ENCODE measurements around the gene GALNT14. TPM values are rescaled to one million over a fixed set of nuclear protein-coding genes. Genes with fewer than 3 reads are reported as not detected.

The GALNT14 gene
- total RNA-seq, 1 donor = 0.72 TPM

- H3K4me3 ChIP-seq (ENCODE audit: low read depth, low read length) = no peak overlapping the region
- DNase-seq (ENCODE audit: low read depth) = no peak
- TF ChIP-seq CTCF (IDR thresholded peaks at IDR 0.05; ENCODE audit: insufficient read depth, low read length) = no peak
Observed at GRCh38 chr2:31166925-31167324, 28.7 kb upstream of the GALNT14 start.

GRCh38 chr2:31163011-31163539, 24.8 kb upstream of the GALNT14 start:
- H3K4me3 ChIP-seq (ENCODE audit: low read depth, low read length) = no peak overlapping the region
- no peak for TF ChIP-seq CTCF (IDR thresholded peaks at IDR 0.05; ENCODE audit: insufficient read depth, low read length)
- no peak for DNase-seq (ENCODE audit: low read depth)

GRCh38 chr2:31161637-31162036, 23.4 kb upstream of the GALNT14 start:
- no peak for TF ChIP-seq CTCF (IDR thresholded peaks at IDR 0.05; ENCODE audit: insufficient read depth, low read length)
- no peak for DNase-seq (ENCODE audit: low read depth)
- no peak overlapping the region for H3K4me3 ChIP-seq (ENCODE audit: low read depth, low read length)

GRCh38 chr2:31151501-31151900, 13.3 kb upstream of the GALNT14 start:
- peak; percentile 3 for TF ChIP-seq CTCF (IDR thresholded peaks at IDR 0.05; ENCODE audit: insufficient read depth, low read length)
- no peak overlapping the region for H3K4me3 ChIP-seq (ENCODE audit: low read depth, low read length)
- no peak for DNase-seq (ENCODE audit: low read depth)

DNA sequence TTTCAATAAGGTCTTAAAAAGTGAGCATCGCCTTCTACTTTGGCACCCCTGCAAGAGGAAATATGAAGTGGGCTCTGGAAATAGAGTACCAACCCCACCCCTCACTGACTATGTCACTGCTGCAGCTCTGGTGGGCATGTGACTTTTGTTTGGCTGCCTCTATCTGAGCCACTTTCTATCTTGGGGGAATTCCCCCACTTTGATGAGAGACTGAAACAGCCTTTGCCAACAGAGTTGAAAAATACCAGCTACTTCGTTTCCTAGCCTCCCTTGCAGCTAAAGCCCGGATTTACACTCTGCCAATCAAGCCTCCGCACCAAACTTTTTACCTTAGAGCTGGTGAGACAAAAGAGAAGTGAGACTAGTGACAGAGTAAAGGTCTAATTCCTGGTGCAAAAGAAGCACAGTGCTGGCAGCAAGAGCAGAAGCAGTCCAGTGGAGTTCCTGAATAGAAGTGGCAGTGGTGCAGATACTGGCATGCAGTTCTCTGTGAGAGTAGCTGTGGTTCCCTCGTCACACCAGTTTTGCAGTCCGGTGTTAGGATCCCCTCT, 12.0 kb upstream of the GALNT14 start:
- no peak overlapping the region for H3K4me3 ChIP-seq (ENCODE audit: low read depth, low read length)
- DNase-seq (ENCODE audit: low read depth) = no peak
- TF ChIP-seq CTCF (IDR thresholded peaks at IDR 0.05; ENCODE audit: insufficient read depth, low read length) = no peak

- no peak for TF ChIP-seq CTCF (IDR thresholded peaks at IDR 0.05; ENCODE audit: insufficient read depth, low read length)
Observed at GRCh38 chr2:31148514-31148913, 10.3 kb upstream of the GALNT14 start.

DNA sequence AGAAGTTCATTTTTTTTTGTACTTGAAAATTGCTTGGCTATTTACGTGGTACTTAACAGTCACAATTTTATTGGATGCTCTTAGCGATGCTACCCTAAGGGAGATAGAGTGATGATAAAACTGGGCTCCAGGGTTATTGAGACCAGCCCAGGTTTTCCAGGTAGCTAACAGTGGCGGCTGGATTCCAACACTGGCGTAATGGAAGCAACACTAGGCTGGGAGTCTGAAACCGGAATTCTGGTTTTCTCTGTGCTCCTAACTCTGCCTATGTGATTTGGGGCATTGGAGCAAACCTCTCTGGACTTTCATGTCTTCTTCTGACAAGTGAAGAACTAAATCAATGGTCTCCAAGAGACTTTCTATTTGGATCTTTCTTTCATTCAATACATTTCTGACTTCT, 9.4 kb upstream of the GALNT14 start:
- H3K4me3 ChIP-seq (ENCODE audit: low read depth, low read length) = no peak overlapping the region
- no peak for DNase-seq (ENCODE audit: low read depth)
- TF ChIP-seq CTCF (IDR thresholded peaks at IDR 0.05; ENCODE audit: insufficient read depth, low read length) = no peak

More at GRCh38 chr2:31148514-31148913, 10.3 kb upstream of the GALNT14 start:
- DNase-seq (ENCODE audit: low read depth) = no peak
- H3K4me3 ChIP-seq (ENCODE audit: low read depth, low read length) = no peak overlapping the region

Data from fibroblast of the aortic adventitia (primary cell).